GM12878 (cell line): ENCODE results near the gene C11orf91. TPM values are rescaled to one million over a fixed set of nuclear protein-coding genes. Genes with fewer than 3 reads are reported as not detected.

Experiments used
- ATAC-seq: fragments of 200-7000 bp; cut with Tn5 transposase; 3 replicates; pipeline ENCODE4 v1.9.1; 2020; ENCODE audit warnings: mild to moderate bottlenecking, moderate library complexity
- BruUV-seq: library from RNA; stranded (reverse); fragments of 400-500 nt; replicated peaks from 2 replicates; lab custom pipeline; 2021; lab: Mats Ljungman, UMichigan
- CTCF ChIA-PET: fragments of 300-600 bp; sonication (Branson Sonifier 250); formaldehyde crosslinking; extraction: SDS; loops from one replicate; lab custom pipeline; 2021; ENCODE audit warnings: inconsistent platforms; lab: Yijun Ruan, JAX
- POLR2A ChIA-PET: fragments of 350-600 bp; formaldehyde crosslinking; extraction: SDS; loops from one replicate; lab custom pipeline; 2021; ENCODE audit warnings: inconsistent platforms; lab: Charles Lee
- RAD21 ChIA-PET: fragments of 300-600 bp; sonication (Branson Sonifier 250); formaldehyde crosslinking; loops from one replicate; lab custom pipeline; 2023; ENCODE audit warnings: antibody characterized with exemption; ENCODE audit not compliant: unreplicated experiment; lab: Charles Lee
- SMC1A ChIA-PET: fragments of 300-600 bp; sonication (Branson Sonifier 250); formaldehyde crosslinking; loops from one replicate; lab custom pipeline; 2023; ENCODE audit not compliant: unreplicated experiment, uncharacterized antibody; lab: Charles Lee
- DNase-seq: peaks from one replicate; pipeline ENCODE4 v3.0.0-alpha.2; 2011; ENCODE audit warnings: low read depth, low spot score
- FAIRE-seq: peaks from 3 replicates; lab custom pipeline; 2011; peaks lifted over from hg19 to GRCh38; lab: Jason Lieb, UNC
- H2AFZ ChIP-seq: 2 replicates; pipeline ENCODE4 v1.6.0; 2011; ENCODE audit warnings: low read depth, low read length, control low read depth; ENCODE audit not compliant: control insufficient read depth
- H3K27ac ChIP-seq: 2 replicates; pipeline ENCODE4 v1.5.1; 2011; ENCODE audit warnings: control low read depth; ENCODE audit not compliant: control insufficient read depth, insufficient read depth
- H3K27me3 ChIP-seq, 2 experiments: replicated peaks in 1 of 2; 2 replicates each; pipeline versions ENCODE4 v1.6.0 to v1.6.1; 2011; ENCODE audit warnings: low read length in 1 of 2; ENCODE audit not compliant: control insufficient read depth in 2 of 2, insufficient read depth in 2 of 2
- H3K36me3 ChIP-seq, 2 experiments: 2 replicates each; pipeline ENCODE4 v1.5.1; 2011; ENCODE audit warnings: low read length in 1 of 2; ENCODE audit not compliant: control insufficient read depth in 2 of 2, insufficient read depth in 2 of 2
- H3K4me1 ChIP-seq: 2 replicates; pipeline ENCODE4 v1.6.1; 2011; ENCODE audit warnings: mild to moderate bottlenecking, low read length, moderate library complexity, mixed read lengths; ENCODE audit not compliant: control insufficient read depth, insufficient read depth
- H3K4me2 ChIP-seq: 2 replicates; pipeline ENCODE4 v1.6.0; 2011; ENCODE audit warnings: control low read depth; ENCODE audit not compliant: control insufficient read depth, insufficient read depth
- H3K4me3 ChIP-seq: fragments of 200-600 bp; sonication (generic); 2 replicates; pipeline ENCODE4 v1.5.1; 2016
- H3K79me2 ChIP-seq: 2 replicates; pipeline ENCODE4 v1.6.0; 2011; ENCODE audit warnings: low read length; ENCODE audit not compliant: control insufficient read depth, insufficient read depth
- H3K9ac ChIP-seq: 2 replicates; pipeline ENCODE4 v1.8.0; 2011; ENCODE audit warnings: low read length, control low read depth, mixed read lengths; ENCODE audit not compliant: control insufficient read depth, insufficient read depth
- H3K9me3 ChIP-seq: replicated peaks from 3 replicates; pipeline ENCODE4 v1.5.1; 2011; ENCODE audit warnings: mild to moderate bottlenecking, low read length; ENCODE audit not compliant: control insufficient read depth, insufficient read depth
- H4K20me1 ChIP-seq: 2 replicates; pipeline ENCODE4 v1.6.0; 2011; ENCODE audit not compliant: control insufficient read depth, insufficient read depth
- BHLHE40 ChIP-seq, 2 experiments: fragments of 450-650 bp in 1 of 2; IDR thresholded peaks; 2 replicates each; pipeline ENCODE4 v1.6.1; 2011 to 2017; ENCODE audit warnings: low read depth in 2 of 2, borderline replicate concordance in 1 of 2, improper control_type of control experiment in 1 of 2, low read length in 1 of 2, mild to moderate bottlenecking in 1 of 2
- CBFB ChIP-seq: IDR thresholded peaks from 2 replicates; pipeline ENCODE4 v1.6.1; 2016; ENCODE audit warnings: antibody characterized with exemption, low read depth
- GATAD2B ChIP-seq: fragments of 450-650 bp; conservative IDR thresholded peaks from 2 replicates; pipeline ENCODE4 v1.6.1; 2017; ENCODE audit warnings: low read depth, mild to moderate bottlenecking, moderate library complexity
- HDAC2 ChIP-seq: fragments of 200-600 bp; sonication (generic); IDR thresholded peaks from 2 replicates; pipeline ENCODE4 v1.6.1; 2017
- RCOR1 ChIP-seq: conservative IDR thresholded peaks from 2 replicates; pipeline ENCODE4 v1.6.1; 2012; ENCODE audit warnings: low read depth, low read length, improper control_type of control experiment
- ZNF24 ChIP-seq: fragments of 450-650 bp; IDR thresholded peaks from 2 replicates; pipeline ENCODE4 v1.6.1; 2017; ENCODE audit warnings: antibody characterized with exemption, mild to moderate bottlenecking
- WGBS: methylation state at CpG from one replicate; pipeline ENCODE4 v1.1.6; 2016; ENCODE audit warnings: low lambda C conversion rate; ENCODE audit not compliant: insufficient replicate concordance, insufficient coverage; ENCODE audit errors: missing lambda C conversion rate; 5-methylcytosine and 5-hydroxymethylcytosine counted together
- in situ Hi-C: fragments of 300-500 bp; cut with MboI; formaldehyde crosslinking; loops from 9 replicates; pipeline ENCODE4 v1.14.3; 2018; ENCODE audit warnings: mixed read lengths
- intact Hi-C: fragments of 100-400 bp; cut with micrococcal nuclease; formaldehyde crosslinking; loops from one replicate; pipeline ENCODE4 v1.14.2; 2022; ENCODE audit not compliant: unreplicated experiment
- polyA plus RNA-seq, 11 experiments: library from polyadenylated mRNA; depleted of rRNA in 4 of 11; unstranded in 6 of 11; stranded (reverse) in 5 of 11; fragments of >200 nt; fragmentation: Nextera tagmentation in 4 of 11; fragmentation: Illumina TruSeq in 1 of 11; extraction: Ambion mirVana in 4 of 11; extraction: Trizol in 1 of 11; gene quantifications; 1 replicate in 1 of 11; 2 replicates in 10 of 11; pipeline versions ENCODE4 v1.2.1 to v1.2.3, GENCODE V29; 2011 to 2016; ENCODE audit warnings: inconsistent platforms in 2 of 11, missing spikeins in 2 of 11, low read depth in 1 of 11
- total RNA-seq, 4 experiments: library from RNA; depleted of rRNA in 3 of 4; stranded (reverse); fragments of >200 nt in 3 of 4; fragmentation: Illumina TruSeq in 1 of 4; extraction: Trizol in 1 of 4; gene quantifications; 2 replicates each; pipeline versions ENCODE4 v1.2.1 to v1.2.3, GENCODE V29; 2013 to 2021
- TF ChIP-seq, protein P1 (sequence below): IDR thresholded peaks from 2 replicates; pipeline ENCODE4 v1.6.1; 2012; ENCODE audit warnings: low read depth, low read length, improper control_type of control experiment
- TF ChIP-seq, protein P2 (sequence below): fragments of 150-350 bp; IDR thresholded peaks from 2 replicates; pipeline ENCODE4 v1.6.1; 2014; ENCODE audit warnings: mild to moderate bottlenecking, low read depth, low read length
- TF ChIP-seq, protein P3 (sequence below), 3 experiments: IDR thresholded peaks in 2 of 3; conservative IDR thresholded peaks in 1 of 3; 2 replicates each; pipeline ENCODE4 v1.5.1; 2011; ENCODE audit warnings: low read depth in 3 of 3, low read length in 3 of 3, mild to moderate bottlenecking in 3 of 3, control low read depth in 2 of 3, moderate library complexity in 2 of 3, inconsistent platforms in 1 of 3, mixed read lengths in 1 of 3; ENCODE audit not compliant: control insufficient read depth in 2 of 3, insufficient read depth in 1 of 3; ENCODE audit errors: extremely low read depth in 1 of 3

Gene C11orf91
- total and polyA plus RNA-seq, 10 of the 15 experiments (the other 5 are each of a cell fraction or from before 2014, with no cell fraction given) = not detected

DNA sequence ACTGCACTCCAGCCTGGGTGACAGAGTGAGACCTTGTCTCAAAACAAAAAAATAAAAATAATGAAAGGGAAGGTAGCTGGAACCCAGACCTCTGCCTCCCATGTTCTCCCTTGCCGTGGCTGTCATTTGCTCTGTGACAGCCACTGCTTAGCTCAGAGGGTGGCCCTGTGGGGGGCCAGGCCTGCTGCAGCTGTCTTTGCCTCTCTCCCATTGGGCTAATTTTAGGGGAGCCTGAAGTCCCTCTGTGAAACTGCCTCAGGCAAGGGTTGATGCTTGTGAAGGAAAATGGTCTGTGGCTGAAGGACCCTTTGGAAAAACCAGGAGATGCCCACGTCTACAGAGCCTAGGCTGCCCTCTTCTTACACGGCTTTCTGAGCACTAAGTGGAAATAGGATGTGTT lies 42.9 kb downstream of the C11orf91 start:
- Histone ChIP-seq H3K4me1 (peaks cover 19% of the 10 kb centered on the region), H3K27me3 (no peaks in the 10 kb centered on the region), H3K36me3 (no peaks in the 10 kb centered on the region), H3K4me3 (no peak overlapping the region), H2AFZ (no peak overlapping the region), H3K4me2 (no peak overlapping the region), H4K20me1 (no peaks in the 10 kb centered on the region), H3K9me3 (no peaks in the 10 kb centered on the region), H3K27ac (no peak overlapping the region), H3K9ac (no peak overlapping the region), H3K79me2 (no peaks in the 10 kb centered on the region)
- TF ChIP-seq GATAD2B (no peak), BHLHE40 (IDR thresholded peaks at IDR 0.05; ENCODE audit: borderline replicate concordance in 1 of 2, low read depth in 2 of 2, low read length in 1 of 2) (no peak), CBFB (no peak), HDAC2 (no peak), RCOR1 (no peak), ZNF24 (no peak)
- TF ChIP-seq, protein P1, sequence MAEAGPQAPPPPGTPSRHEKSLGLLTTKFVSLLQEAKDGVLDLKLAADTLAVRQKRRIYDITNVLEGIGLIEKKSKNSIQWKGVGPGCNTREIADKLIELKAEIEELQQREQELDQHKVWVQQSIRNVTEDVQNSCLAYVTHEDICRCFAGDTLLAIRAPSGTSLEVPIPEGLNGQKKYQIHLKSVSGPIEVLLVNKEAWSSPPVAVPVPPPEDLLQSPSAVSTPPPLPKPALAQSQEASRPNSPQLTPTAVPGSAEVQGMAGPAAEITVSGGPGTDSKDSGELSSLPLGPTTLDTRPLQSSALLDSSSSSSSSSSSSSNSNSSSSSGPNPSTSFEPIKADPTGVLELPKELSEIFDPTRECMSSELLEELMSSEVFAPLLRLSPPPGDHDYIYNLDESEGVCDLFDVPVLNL = no peak
- TF ChIP-seq, protein P2, sequence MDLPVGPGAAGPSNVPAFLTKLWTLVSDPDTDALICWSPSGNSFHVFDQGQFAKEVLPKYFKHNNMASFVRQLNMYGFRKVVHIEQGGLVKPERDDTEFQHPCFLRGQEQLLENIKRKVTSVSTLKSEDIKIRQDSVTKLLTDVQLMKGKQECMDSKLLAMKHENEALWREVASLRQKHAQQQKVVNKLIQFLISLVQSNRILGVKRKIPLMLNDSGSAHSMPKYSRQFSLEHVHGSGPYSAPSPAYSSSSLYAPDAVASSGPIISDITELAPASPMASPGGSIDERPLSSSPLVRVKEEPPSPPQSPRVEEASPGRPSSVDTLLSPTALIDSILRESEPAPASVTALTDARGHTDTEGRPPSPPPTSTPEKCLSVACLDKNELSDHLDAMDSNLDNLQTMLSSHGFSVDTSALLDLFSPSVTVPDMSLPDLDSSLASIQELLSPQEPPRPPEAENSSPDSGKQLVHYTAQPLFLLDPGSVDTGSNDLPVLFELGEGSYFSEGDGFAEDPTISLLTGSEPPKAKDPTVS = no peak
- TF ChIP-seq, protein P3, sequence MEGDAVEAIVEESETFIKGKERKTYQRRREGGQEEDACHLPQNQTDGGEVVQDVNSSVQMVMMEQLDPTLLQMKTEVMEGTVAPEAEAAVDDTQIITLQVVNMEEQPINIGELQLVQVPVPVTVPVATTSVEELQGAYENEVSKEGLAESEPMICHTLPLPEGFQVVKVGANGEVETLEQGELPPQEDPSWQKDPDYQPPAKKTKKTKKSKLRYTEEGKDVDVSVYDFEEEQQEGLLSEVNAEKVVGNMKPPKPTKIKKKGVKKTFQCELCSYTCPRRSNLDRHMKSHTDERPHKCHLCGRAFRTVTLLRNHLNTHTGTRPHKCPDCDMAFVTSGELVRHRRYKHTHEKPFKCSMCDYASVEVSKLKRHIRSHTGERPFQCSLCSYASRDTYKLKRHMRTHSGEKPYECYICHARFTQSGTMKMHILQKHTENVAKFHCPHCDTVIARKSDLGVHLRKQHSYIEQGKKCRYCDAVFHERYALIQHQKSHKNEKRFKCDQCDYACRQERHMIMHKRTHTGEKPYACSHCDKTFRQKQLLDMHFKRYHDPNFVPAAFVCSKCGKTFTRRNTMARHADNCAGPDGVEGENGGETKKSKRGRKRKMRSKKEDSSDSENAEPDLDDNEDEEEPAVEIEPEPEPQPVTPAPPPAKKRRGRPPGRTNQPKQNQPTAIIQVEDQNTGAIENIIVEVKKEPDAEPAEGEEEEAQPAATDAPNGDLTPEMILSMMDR (IDR thresholded peaks at IDR 0.05 in 2 of 3, conservative IDR thresholded peaks at IDR 0.05 in 1 of 3; ENCODE audit: control insufficient read depth in 2 of 3, extremely low read depth in 1 of 3, insufficient read depth in 1 of 3, low read depth in 3 of 3, low read length in 3 of 3) = no peak
- no peak for ATAC-seq
- ChIA-PET SMC1A (no interaction called here), RAD21 (no interaction called here), POLR2A (no interaction called here), CTCF (interaction anchor here (1.2 kb wide), 1 partner anchor 85 kb away, joined by 3 read pairs; no protein-coding TSS in a partner anchor)
- intact Hi-C loops (no loop called here), in situ Hi-C loops (no loop called here)
- 98% methylated on average over 3 of the region's 3 CpGs for WGBS
- no peak for DNase-seq
- FAIRE-seq = no peak
- no TSS peak for BruUV-seq
